Measurements from ENCODE around the gene TOX2.

Gene TOX2

DNA sequence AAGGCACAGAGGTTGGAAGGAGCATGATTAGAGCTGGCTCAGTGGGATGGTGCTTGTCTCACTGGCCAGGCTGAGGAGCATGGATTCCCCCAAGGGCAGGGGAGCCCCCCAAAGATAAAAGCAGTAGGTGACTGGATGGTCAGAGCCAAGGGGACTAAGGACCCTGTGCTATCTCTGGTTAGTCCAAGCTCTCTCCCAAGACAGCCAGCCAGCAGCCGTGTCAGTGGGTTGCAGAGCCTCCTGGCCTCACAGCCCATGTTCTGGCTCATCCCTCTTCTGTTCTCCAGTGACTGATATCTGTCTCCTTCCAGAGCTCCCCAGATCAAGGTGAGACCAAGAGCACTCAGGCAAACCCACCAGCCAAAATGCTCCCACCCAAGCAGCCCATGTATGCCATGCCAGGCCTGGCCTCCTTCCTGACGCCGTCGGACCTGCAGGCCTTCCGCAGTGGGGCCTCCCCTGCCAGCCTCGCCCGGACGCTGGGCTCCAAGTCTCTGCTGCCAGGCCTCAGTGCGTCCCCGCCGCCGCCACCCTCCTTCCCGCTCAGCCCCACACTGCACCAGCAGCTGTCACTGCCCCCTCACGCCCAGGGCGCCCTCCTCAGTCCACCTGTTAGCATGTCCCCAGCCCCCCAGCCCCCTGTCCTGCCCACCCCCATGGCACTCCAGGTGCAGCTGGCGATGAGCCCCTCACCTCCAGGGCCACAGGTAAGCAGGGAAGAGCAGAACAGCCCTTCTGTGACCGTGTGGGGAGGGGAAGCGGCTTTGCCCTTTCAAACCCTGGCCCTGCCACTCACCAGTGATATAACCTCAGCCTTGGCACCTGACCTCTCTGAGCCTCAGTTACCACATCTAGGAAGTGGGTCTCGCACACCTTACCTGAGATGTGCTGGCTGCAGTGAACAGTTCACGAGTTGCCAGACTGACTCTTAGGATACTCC is 151.0 kb downstream of the TOX2 start:
- FAIRE-seq = no peak

DNA sequence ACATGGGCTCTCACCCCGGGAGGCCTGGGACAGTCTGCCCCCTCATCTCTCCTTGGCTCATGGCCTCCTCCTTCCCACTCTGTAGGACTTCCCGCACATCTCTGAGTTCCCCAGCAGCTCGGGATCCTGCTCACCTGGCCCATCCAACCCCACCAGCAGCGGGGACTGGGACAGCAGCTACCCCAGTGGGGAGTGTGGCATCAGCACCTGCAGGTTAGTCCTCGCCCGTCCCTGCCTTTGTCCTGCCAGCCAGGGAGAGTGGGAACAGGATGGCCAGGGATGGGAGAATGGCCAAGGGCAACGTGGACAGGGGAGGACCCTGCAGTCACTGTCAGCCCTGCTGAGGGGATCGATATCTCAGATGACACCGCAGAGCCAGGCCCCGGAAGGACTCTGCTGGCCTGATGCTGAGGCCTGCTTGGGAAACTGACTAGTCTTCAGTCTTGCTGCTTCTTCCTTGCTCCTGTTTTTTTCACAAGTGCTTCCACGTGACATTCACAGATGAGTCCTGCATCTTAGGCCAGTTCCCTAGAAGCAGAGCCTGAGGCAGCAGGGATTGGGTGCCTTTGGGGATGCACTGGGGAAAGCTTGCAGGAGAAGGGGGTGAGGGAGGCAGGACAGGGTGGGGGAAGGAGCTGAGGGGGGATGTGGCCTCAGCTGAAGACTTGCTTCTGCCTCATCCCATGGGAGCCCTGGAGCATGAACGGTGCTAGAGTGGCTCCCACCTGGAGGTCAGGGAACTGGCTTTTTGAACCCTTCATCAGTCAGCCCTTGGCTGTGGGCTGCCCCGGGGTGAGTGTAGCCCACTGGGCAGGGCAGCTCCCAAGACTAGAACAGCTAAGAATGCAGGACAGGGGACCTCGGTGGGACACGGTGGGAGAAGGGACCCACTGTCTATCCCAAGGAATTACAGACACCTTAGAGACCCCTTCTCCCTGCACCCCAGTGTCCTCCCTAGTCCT is 152.3 kb downstream of the TOX2 start:
- FAIRE-seq = no peak

DNA sequence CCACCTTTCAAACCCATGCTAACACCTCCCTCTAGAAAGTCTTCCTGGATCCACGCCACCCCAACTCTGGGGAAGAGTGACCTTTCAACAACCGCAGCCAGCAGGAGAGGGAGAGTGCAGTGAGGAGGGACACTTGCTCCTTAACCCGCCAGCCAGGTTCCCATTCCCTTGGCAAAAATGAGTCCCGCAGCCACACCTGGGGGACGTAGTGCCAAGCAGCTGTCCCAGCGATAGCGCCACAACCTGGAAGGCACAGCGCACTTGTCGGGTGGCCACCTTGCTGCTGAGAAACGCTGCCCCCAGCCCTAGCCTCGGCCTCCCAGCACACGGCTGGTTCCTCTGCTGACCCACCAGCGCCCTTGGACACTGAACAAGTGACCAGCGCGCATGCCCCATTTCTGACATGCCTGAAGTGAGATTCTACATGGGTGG is 153.0 kb downstream of the TOX2 start:
- FAIRE-seq = no peak

DNA sequence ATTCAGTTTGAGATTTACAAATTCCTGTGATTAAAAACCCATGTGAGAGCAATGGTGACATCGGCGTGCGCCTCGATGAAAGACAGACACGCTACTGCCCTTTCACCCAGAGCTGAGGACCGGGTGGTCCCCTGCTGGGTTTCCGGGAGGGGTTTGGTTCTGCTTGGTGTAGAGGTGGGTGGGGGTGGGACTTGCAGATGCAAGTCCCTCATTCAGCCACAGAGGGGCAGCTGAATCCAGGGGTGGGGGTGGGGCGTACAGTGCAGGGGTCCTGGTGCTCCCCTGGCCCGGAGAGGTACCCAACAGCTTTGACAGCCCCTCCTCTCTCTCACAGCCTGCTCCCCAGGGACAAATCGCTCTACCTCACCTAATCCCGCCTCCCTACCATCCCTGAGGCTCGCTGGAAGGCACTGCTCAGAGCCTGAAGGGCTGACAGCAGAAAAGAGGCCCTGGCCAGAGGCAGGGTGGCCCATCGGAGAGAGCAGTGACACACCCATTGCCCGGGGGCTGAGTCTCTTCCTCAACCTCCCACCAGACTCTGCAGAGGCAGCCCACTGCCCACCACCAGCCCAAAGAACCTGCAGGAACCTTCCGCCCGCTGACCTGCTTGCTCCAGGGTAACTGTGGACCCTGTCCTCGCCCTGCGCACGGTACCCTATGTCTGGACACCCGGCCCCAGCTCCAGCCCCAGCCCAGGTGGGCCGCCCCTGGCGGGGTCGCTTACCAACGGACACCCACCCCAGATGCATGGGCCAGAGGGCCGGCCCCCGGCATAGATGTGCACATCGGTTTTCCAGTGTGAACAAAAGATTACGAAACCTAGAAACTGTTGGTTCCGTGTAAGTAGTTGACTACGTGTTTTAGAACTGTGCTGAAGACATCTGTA is 153.9 kb downstream of the TOX2 start:
- FAIRE-seq = no peak

DNA sequence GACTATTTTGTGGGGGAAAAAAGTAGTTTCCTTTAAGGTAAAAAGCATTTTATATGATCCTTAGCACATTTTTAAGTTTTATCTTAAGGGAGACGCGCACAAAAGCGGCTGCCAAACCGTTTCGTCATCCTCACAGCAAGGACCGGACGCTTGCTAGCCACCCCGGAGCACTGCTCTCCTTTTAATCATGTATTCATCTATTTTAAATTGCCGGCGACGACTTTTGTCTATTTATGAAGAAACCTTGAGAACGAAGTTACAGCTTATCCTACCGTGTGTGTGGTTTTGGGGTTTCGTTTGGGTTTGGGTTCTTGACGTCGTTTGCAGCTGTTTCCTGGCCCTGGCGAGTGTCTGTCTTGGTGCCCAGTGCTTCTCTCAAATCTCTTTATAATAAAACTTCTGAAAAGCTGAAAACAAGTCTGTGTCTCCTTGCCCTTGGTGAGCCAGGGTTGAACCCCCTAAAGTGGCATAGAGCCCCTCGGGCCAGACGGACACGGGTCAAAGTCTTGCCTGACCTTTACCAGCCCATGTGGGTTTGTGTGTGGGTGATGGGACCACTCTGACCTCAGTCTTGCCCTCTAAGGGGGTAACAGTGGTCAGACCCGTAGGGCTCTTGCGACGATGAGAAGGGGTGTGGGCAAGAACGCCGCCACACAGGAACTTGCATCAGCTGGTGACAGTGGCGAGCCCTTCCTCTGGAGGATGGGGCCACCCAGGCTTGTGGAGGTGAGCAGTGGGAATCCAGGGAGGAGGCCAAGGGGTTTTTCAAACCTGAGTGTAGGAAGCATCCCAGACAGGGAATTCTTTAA is 154.8 kb downstream of the TOX2 start:
- FAIRE-seq = no peak

DNA sequence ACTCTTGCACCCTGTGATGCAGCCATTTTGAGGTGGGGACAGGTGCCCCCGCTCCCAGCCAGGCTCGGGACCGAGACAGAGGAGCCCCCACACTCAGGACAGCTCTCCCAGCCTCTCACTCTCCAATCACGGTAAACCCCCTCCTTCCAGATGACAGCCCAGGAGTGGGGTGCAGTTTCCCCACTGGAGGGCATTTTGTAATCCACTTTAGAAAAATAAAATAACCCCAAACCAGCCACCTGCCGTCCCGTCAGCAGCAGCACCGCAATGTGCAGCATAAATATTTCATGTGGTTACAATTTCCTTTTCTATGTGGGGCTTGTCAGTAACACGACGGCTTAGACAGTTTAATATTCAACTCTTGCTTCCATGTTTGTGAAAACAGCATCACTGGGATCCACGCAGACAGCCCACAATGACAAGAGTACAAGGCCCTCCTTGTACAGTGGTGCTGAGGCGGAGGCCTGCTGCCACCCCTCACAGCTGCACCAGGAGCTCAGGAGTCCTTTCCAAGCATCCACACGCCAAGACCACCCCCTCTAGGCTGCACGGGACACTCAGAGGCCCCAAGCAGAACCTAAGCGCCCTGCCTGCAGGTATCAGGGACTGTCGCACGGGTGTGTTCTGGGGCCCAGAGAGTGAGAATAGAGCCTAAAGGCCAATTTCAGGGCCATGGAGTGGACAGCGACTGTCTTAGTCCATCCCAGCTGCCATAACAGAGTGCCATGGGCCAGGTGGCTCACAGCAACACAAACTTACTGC is 155.7 kb downstream of the TOX2 start:
- no peak for FAIRE-seq

DNA sequence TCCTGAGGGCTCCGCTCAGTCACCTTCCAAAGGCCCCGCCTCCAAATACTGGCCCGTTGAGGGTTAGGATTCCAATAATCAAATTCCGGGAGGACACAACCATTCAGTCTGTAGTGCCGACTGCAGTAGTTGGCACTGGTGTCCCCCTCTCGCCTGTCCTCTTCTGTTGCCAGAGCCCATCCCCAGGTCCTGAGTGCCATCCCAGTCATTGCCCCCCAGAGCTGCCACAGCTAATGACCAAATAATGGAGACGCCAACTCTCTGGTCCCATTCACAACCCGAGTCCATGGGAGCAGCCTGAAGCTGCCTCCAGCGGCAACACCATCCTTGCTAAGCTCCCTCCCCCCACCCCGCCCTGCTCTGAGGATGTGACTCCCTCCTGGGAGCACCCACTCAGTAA is 156.4 kb downstream of the TOX2 start:
- no peak for FAIRE-seq

DNA sequence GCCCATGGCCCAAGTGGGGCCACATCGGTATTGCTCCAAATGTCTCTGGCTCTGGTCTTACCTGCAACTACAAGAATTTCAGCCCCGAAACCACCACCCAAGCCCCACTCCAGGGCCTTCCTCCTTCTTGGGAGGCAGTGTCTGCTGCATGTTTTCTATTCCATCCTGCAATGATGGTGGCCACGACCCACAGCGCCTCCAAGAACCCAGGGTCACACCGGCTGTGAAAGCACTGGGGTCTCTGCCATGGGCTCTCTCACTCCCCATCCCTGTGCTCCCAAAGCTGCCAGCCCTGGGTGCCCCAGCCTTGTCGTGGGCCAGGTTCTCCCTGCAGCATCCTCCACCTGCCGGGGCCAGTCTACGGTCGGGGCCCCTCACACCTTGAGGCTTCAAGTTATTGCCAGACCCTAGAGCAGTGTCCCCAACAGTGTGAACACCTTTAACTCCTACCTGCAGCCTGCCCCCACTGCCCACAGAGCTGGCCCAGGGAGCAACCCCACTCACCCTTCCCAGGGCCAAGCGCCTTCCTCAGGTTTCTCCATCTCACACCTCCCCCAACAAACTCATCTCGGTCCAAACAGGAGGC is 157.0 kb downstream of the TOX2 start:
- FAIRE-seq = no peak

DNA sequence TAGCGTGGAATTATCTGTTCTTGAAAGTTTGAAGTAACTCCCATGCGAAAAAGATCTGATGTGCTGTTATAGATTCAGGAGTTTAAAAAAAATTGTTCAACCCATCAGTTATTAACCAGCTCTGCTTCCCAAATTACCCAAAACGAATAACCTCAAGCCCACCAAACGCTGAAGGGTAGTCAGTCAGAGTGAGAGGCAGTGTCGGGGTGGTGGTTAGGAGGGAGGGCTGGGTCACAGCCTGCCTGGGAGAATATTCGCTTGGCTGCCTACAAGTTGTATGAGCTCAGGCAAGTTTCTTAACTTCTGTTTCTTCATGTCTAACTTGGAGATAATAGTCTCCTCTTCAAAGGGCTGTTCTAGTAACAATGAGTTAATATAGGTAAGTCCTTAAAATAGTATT is 157.7 kb downstream of the TOX2 start:
- no peak for FAIRE-seq

DNA sequence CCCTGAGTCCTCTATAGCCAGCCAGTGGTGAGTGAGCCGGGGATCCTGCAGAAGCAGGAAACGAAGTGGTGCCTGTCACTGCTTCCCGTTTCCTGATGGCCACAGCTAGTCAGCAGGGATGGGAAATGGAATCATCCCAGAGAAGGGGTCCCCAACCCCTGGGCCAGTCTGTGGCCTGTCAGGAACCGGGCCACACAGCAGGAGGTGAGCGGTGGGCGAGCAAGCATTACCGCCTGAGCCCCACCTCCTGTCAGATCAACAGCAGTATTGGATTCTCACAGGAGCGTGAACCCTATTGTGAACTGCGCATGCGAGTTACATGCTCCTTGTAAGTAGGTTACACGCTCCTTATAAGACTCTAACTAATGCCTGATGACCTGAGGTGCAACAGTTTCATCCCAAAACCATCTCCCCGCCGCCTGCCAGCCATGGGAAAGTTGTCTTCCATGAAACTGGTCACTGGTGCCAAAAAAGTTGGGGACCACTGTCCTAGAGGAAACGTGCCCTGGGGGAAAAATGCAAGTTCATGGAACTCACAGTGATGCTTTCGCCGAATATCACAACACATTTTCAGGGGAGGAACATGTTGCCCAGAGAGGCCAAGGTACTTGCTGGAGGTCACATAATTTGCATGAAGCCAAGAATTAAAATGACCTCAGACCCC is 158.5 kb downstream of the TOX2 start:
- no peak for FAIRE-seq

DNA sequence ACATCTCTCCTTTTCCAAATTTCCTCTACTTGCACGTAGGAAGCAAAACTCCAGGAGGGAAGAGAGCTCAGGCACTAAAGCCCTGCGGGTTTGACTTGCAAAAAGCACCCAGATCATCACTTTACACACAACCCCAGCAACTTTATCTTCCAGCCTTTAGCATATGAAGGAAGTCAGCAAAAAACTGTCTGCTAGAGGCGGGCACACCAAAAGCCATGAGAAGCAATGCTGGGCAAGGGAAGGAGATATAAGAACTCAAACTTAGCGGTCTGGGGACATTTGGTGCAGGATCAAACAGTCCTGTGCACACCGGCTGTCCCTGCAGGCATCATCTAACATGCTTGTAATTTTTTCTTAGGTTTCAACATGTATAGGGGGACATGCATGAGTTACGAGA is 159.0 kb downstream of the TOX2 start:
- no peak for FAIRE-seq

DNA sequence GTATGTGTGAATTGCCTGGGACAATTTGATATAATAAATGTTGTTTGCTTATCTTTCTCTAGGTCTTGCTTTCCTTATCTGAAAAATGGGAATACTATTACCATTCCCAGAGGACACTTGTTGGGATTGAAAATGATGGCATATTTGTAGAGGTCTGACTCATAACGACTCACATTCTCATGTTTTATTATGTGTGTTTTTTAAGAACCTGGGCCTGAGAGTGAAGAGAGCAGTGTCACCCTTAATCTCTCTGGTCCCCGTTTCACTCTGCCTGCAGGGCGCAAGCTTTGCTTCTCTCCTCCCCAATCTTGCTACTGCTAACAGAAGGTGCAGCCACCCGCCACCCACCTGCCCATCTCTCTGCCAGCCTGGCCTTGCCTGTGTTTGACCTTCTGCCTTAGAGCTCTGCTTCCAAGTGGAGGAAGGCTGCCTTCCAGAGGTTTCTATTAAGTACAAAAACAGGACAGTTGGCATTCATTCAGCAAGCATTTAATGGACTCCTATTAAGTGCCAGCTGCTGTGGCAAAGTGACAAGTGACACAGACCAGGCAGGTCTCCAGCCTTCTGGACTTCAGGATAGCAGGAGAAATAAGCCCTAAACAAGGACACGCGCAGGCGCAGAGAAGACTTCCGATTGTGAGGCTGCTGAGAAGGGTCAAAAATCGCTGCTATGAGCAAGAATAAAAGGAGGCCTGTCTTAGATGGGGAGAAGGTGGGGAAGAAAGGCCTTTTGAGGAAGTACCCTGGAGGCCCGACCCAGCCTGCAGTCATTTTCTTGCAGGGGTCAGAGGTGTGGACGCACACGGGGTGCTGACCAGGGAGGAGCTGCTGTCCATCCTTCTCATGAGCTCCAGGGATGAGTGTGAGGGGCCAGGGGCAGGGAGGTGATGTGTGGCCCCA is 159.8 kb downstream of the TOX2 start:
- FAIRE-seq = no peak

DNA sequence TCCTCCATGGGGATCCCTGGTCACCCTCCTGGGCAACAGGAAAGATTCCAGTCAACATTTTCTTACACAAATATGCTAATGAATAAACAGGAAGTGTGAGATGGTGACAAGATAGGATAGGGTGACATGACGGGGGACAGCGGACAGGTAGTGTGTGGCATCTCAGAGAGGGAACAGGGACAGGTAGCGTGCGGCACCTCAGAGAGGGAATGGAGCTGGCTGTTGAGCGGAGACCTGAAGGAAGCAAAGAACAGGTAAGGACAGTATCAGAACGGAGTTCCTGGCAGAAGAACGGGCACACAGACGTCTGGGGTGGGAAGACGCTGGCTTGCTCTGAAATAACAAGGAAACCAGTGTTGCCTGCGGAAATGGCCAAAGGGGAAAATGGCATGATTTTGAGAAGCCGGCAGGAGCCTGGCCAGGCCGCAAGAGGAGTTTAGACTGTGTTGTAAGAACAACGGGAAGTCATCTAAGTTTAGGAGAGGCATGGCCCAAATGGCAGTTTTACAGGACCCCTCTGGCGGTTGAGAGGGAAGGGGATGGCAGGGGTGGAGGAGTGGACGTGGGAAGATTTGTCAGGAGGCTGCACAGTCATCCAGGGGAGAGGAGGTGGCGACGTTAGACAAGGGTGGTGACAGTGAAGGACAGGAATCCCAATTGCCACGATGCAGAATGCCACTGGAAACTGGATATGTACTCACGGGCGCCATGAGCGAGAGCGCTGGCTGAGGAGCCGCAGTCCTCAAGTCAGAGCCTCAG is 160.7 kb downstream of the TOX2 start:
- FAIRE-seq = no peak

DNA sequence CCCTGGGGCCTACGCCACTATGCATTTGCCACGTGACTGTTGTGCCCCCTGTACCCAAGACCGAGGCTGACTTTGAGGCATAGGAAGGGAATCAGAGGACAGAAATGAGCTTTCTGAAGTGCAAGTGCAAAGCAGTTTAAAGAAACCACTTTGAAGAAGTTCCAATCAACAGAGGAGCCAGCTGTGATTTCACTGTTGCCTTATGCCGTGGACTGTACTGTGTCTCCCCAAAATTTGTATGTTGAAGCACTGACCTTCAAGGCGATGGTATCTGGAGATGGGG is 161.2 kb downstream of the TOX2 start:
- FAIRE-seq = no peak

DNA sequence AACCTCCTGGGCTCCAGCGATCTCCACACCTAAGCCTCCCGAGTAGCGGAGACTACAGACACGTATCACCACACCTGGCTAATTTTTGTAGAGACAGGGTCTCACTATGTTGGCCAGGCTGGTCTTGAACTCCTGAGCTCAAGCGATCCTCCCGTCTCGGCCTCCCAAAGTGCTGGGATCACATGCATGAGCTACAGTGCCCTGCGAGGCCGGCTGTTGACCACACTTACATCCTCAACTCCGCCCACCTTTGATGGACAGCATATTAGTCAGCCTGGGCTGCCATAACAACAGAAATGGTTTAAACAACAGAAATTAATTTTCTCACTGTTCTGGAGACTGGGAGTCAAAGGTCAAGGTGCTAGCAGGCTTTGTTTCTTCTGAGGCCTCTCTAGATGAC is 164.6 kb downstream of the TOX2 start:
- no peak for FAIRE-seq

DNA sequence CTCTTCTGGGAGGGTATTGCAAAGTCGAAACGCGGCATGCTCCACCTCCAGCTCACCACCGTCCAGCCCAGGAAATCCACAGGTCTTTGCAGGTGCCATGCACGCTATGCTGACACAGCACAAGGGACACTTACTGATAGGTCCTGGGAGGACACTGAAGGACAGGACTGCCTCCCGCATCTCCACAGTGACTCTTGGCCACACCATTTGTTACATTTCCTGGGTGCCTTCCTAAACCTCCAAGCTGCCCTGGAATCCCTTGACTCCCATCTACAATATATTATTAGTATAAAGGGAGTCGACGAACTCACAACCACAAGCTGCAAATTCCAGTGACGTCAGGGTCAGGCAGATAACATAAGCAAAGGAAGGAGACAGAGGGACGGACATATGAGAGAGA is 165.4 kb downstream of the TOX2 start:
- FAIRE-seq = no peak

DNA sequence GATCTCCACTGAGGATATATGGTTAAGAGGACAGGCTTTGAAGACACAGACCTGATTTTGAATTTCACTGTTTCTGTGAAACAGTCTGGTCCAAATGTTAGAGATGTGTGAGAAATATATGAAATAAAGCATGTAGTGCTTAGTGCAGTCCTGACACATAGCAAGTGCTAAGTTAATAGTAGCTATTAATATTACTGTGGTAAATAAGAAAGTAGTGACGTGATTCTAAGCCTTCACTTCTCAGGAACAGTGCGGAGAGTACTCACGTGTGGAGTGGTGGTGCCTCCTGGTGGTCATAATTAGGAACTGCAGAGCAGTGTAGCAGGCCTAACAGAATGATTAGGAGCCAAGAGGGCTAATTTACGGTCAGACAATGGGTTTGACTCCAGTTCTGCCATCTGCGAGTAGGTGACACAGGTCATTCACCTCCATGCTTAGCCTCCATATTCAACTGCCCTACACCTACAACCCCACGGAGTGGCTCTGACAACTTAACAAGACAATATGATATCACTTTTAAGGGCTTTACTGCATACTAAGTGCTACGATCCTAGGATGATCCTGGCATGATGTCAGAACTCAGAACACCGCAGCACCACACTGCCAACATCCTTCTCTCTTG is 166.1 kb downstream of the TOX2 start:
- FAIRE-seq = peak; percentile 56

DNA sequence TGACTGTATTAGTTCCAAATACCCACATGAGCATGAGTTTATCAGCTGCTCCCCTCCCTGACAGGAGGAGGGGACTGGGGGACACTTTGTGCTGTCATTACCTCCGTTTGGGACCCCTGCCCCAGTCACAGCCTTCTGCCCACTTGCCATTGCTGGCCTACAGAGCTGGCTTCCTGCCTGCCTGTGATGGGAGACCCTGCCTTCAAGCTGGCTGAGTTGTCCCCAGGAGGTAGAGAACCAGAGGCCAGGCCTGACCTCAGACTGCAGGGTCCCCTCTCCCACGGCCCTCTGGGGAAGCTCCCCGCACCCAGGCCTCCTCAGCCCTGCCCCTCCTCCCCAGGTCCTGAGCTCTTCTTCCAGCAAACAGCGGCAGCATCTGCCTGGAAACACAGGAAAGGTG is 166.8 kb downstream of the TOX2 start:
- no peak for FAIRE-seq

All from G401.6 (cell line).